IMR-90 (cell line): ENCODE results near the gene S1PR4. TPM values are rescaled to one million over a fixed set of nuclear protein-coding genes. Genes with fewer than 3 reads are reported as not detected.

Source experiments
- ATAC-seq: fragments of 200-7000 bp; cut with Tn5 transposase; 2 replicates; pipeline ENCODE4 v1.9.1; 2020; ENCODE audit warnings: low read depth, mild to moderate bottlenecking, moderate library complexity
- BruUV-seq: library from RNA; stranded (reverse); fragments of 400-500 nt; replicated peaks from 2 replicates; lab custom pipeline; 2021; lab: Mats Ljungman, UMichigan
- CTCF ChIA-PET: fragments of 300-600 bp; formaldehyde crosslinking; extraction: SDS; loops from one replicate; lab custom pipeline; 2021; ENCODE audit warnings: antibody characterized with exemption; lab: Yijun Ruan, JAX
- POLR2A ChIA-PET: fragments of 300-600 bp; sonication (Branson Sonifier 250); formaldehyde crosslinking; loops from one replicate; lab custom pipeline; 2022; ENCODE audit warnings: antibody characterized with exemption; ENCODE audit not compliant: unreplicated experiment; lab: Charles Lee
- DNase-seq: peaks from one replicate; pipeline ENCODE4 v3.0.0; 2013
- H2AFZ ChIP-seq: replicated peaks from 2 replicates; pipeline ENCODE3; 2013; ENCODE audit warnings: low read length, mild to moderate bottlenecking; ENCODE audit not compliant: poor library complexity
- H2AK5ac ChIP-seq: 2 replicates; pipeline ENCODE4 v1.6.1; 2013; ENCODE audit warnings: low read depth, low read length, inconsistent platforms
- H2AK9ac ChIP-seq: replicated peaks from 2 replicates; pipeline ENCODE3; 2013; ENCODE audit warnings: mild to moderate bottlenecking, low read depth, low read length, moderate library complexity; ENCODE audit not compliant: poor library complexity
- H2BK120ac ChIP-seq: 2 replicates; pipeline ENCODE4 v1.6.1; 2013; ENCODE audit warnings: low read depth, low read length, inconsistent platforms
- H2BK15ac ChIP-seq: 3 replicates; pipeline ENCODE4 v1.6.1; 2013; ENCODE audit warnings: low read depth, low read length, inconsistent platforms
- H2BK20ac ChIP-seq: 2 replicates; pipeline ENCODE4 v1.6.1; 2013; ENCODE audit warnings: low read depth, mild to moderate bottlenecking, inconsistent platforms, low read length, moderate library complexity
- H2BK5ac ChIP-seq: 2 replicates; pipeline ENCODE4 v1.6.1; 2013; ENCODE audit warnings: mild to moderate bottlenecking, low read depth, low read length, inconsistent platforms; ENCODE audit not compliant: poor library complexity, severe bottlenecking
- H3K14ac ChIP-seq: replicated peaks from 2 replicates; pipeline ENCODE4 v1.6.1; 2013; ENCODE audit warnings: low read depth, low read length, inconsistent platforms
- H3K18ac ChIP-seq: 2 replicates; pipeline ENCODE4 v1.6.1; 2013; ENCODE audit warnings: low read depth, low read length, control low read depth
- H3K23ac ChIP-seq: 2 replicates; pipeline ENCODE4 v1.6.1; 2013; ENCODE audit warnings: low read depth, low read length, inconsistent platforms
- H3K27ac ChIP-seq: 2 replicates; pipeline ENCODE4 v1.5.1; 2013; ENCODE audit warnings: mild to moderate bottlenecking, control low read depth, low read length; ENCODE audit not compliant: insufficient read depth
- H3K27me3 ChIP-seq: 2 replicates; pipeline ENCODE4 v1.6.1; 2013; ENCODE audit warnings: low read length; ENCODE audit not compliant: control insufficient read depth, insufficient read depth
- H3K36me3 ChIP-seq: 2 replicates; pipeline ENCODE4 v1.6.1; 2013; ENCODE audit warnings: low read length, mixed read lengths; ENCODE audit not compliant: control insufficient read depth, insufficient read depth
- H3K4ac ChIP-seq: 2 replicates; pipeline ENCODE4 v1.6.1; 2013; ENCODE audit warnings: low read depth, low read length, inconsistent platforms
- H3K4me1 ChIP-seq: 2 replicates; pipeline ENCODE4 v1.6.1; 2013; ENCODE audit warnings: low read length, mixed read lengths; ENCODE audit not compliant: control insufficient read depth, insufficient read depth
- H3K4me2 ChIP-seq: 2 replicates; pipeline ENCODE4 v1.6.1; 2013; ENCODE audit warnings: low read depth, mild to moderate bottlenecking, control low read depth, low read length, moderate library complexity
- H3K4me3 ChIP-seq: 2 replicates; pipeline ENCODE4 v1.5.1; 2013; ENCODE audit warnings: low read depth, mild to moderate bottlenecking, control low read depth, low read length, moderate library complexity; ENCODE audit not compliant: insufficient read depth
- H3K56ac ChIP-seq: 2 replicates; pipeline ENCODE4 v1.6.1; 2013; ENCODE audit warnings: low read length, inconsistent platforms; ENCODE audit not compliant: insufficient read depth; ENCODE audit errors: extremely low read depth
- H3K79me1 ChIP-seq, 2 experiments: 2 replicates each; pipeline ENCODE4 v1.6.1; 2013; ENCODE audit warnings: low read length in 2 of 2, inconsistent platforms in 1 of 2, low read depth in 1 of 2
- H3K9ac ChIP-seq: 2 replicates; pipeline ENCODE4 v1.6.1; 2013; ENCODE audit warnings: low read depth, low read length, control low read depth
- H3K9me1 ChIP-seq: 2 replicates; pipeline ENCODE4 v1.6.1; 2013; ENCODE audit warnings: low read length, inconsistent platforms; ENCODE audit not compliant: insufficient read depth
- H3K9me3 ChIP-seq: 2 replicates; pipeline ENCODE4 v1.6.1; 2013; ENCODE audit warnings: low read length; ENCODE audit not compliant: control insufficient read depth, insufficient read depth
- H4K20me1 ChIP-seq: 2 replicates; pipeline ENCODE4 v1.6.1; 2013; ENCODE audit warnings: low read length, inconsistent platforms; ENCODE audit not compliant: insufficient read depth
- H4K5ac ChIP-seq: 2 replicates; pipeline ENCODE4 v1.6.1; 2013; ENCODE audit warnings: mild to moderate bottlenecking, low read depth, low read length, control low read depth
- H4K8ac ChIP-seq, 2 experiments: 2 replicates each; pipeline ENCODE4 v1.6.1; 2013; ENCODE audit warnings: low read depth in 2 of 2, low read length in 2 of 2, control low read depth in 1 of 2, inconsistent platforms in 1 of 2
- H4K91ac ChIP-seq: 2 replicates; pipeline ENCODE4 v1.6.1; 2013; ENCODE audit warnings: low read depth, low read length, inconsistent platforms; ENCODE audit not compliant: insufficient read depth
- BHLHE40 ChIP-seq: fragments of 150-350 bp; IDR thresholded peaks from 2 replicates; pipeline ENCODE4 v1.6.1; 2016; ENCODE audit warnings: mild to moderate bottlenecking, low read depth, low read length
- CEBPB ChIP-seq: IDR thresholded peaks from 2 replicates; pipeline ENCODE4 v1.6.1; 2012; ENCODE audit warnings: low read depth, low read length, improper control_type of control experiment
- CHD1 ChIP-seq: IDR thresholded peaks from 2 replicates; pipeline ENCODE4 v1.6.1; 2012; ENCODE audit warnings: low read depth, low read length, improper control_type of control experiment
- ELK1 ChIP-seq: fragments of 150-350 bp; IDR thresholded peaks from 2 replicates; pipeline ENCODE4 v1.6.1; 2016; ENCODE audit warnings: low read depth, mild to moderate bottlenecking, low read length, moderate library complexity, borderline replicate concordance
- MAFK ChIP-seq: IDR thresholded peaks from 2 replicates; pipeline ENCODE4 v1.6.1; 2012; ENCODE audit warnings: low read depth, low read length, improper control_type of control experiment
- MAZ ChIP-seq: IDR thresholded peaks from 2 replicates; pipeline ENCODE4 v1.6.1; 2012; ENCODE audit warnings: low read depth, mild to moderate bottlenecking, low read length, improper control_type of control experiment, moderate library complexity, borderline replicate concordance
- MXI1 ChIP-seq: IDR thresholded peaks from 2 replicates; pipeline ENCODE4 v1.6.1; 2012; ENCODE audit warnings: low read depth, mild to moderate bottlenecking, low read length, moderate library complexity, borderline replicate concordance
- NFE2L2 ChIP-seq: fragments of 150-350 bp; IDR thresholded peaks from 2 replicates; pipeline ENCODE4 v1.6.1; 2016; ENCODE audit warnings: low read depth, mild to moderate bottlenecking, low read length
- POLR2A ChIP-seq: IDR thresholded peaks from 2 replicates; pipeline ENCODE4 v1.6.1; 2012; ENCODE audit warnings: mild to moderate bottlenecking, low read depth, low read length
- RAD21 ChIP-seq: IDR thresholded peaks from 2 replicates; pipeline ENCODE4 v1.6.1; 2012; ENCODE audit warnings: low read length, improper control_type of control experiment
- RCOR1 ChIP-seq: IDR thresholded peaks from 2 replicates; pipeline ENCODE4 v1.6.1; 2012; ENCODE audit warnings: mild to moderate bottlenecking, low read length, improper control_type of control experiment; ENCODE audit not compliant: insufficient replicate concordance
- USF2 ChIP-seq: fragments of 150-350 bp; IDR thresholded peaks from 2 replicates; pipeline ENCODE4 v1.6.1; 2017; ENCODE audit warnings: mild to moderate bottlenecking, antibody characterized with exemption, low read length, low read depth
- WGBS, 2 experiments: methylation state at CpG; one replicate each; pipeline versions ENCODE4 v1.1.5 to v1.1.7; 2013; ENCODE audit warnings: missing lambda C conversion rate in 2 of 2; ENCODE audit not compliant: insufficient read length in 1 of 2; ENCODE audit errors: extremely low coverage in 2 of 2; 5-methylcytosine and 5-hydroxymethylcytosine counted together
- dilution Hi-C: fragments of 300-500 bp; cut with HindIII; formaldehyde crosslinking; loops from one replicate; pipeline ENCODE4 v1.14.3; 2018; ENCODE audit warnings: low sequenced_read_pairs; ENCODE audit not compliant: unreplicated experiment
- in situ Hi-C: fragments of 300-500 bp; cut with MboI; formaldehyde crosslinking; loops from 3 replicates; pipeline ENCODE4 v1.14.3; 2019; ENCODE audit warnings: low sequenced_read_pairs, inconsistent platforms, mixed read lengths
- intact Hi-C: fragments of 100-400 bp; cut with micrococcal nuclease; formaldehyde crosslinking; loops from 2 replicates; pipeline ENCODE4 v1.10.0; 2022
- polyA plus RNA-seq, 3 experiments: library from polyadenylated mRNA; depleted of rRNA; stranded (reverse); fragments of >200 nt; gene quantifications; 2 replicates each; pipeline ENCODE4 v1.2.3, GENCODE V29; 2012; ENCODE audit warnings: low replicate concordance in 1 of 3
- total RNA-seq: library from RNA; depleted of rRNA; stranded (reverse); fragments of >200 nt; gene quantifications from 2 replicates; pipeline ENCODE4 v1.2.3, GENCODE V29; 2012

The S1PR4 gene
- total and polyA plus RNA-seq, 2 of the 4 experiments (the other 2 are of a cell fraction): not detected

GRCh38 chr19:3204646-3205275 lies 26.2 kb downstream of the S1PR4 start:
- Histone ChIP-seq H4K20me1 (no peaks in the 10 kb centered on the region), H4K5ac (no peak overlapping the region), H2AK9ac (peak overlapping the region; percentile 37), H3K23ac (no peak overlapping the region), H4K91ac (no peak overlapping the region), H2BK120ac (no peak overlapping the region), H2AFZ (no peak overlapping the region), H3K4me2 (no peak overlapping the region), H3K14ac (no peak overlapping the region), H3K9me3 (no peaks in the 10 kb centered on the region), H2AK5ac (no peak overlapping the region), H3K27me3 (no peaks in the 10 kb centered on the region), H2BK20ac (no peak overlapping the region), H3K79me1 (no peaks in the 10 kb centered on the region; a peak in 1 of 4 replicates), H2BK5ac (no peak overlapping the region), H3K27ac (no peak overlapping the region), H4K8ac (no peak overlapping the region), H3K9ac (no peak overlapping the region), H3K9me1 (no peaks in the 10 kb centered on the region), H3K4me3 (no peak overlapping the region), H3K4me1 (no peaks in the 10 kb centered on the region), H3K56ac (no peak overlapping the region), H3K18ac (no peak overlapping the region), H3K36me3 (peaks cover 36% of the 10 kb centered on the region), H2BK15ac (no peak overlapping the region), H3K4ac (no peak overlapping the region)
- DNase-seq (no peak), ATAC-seq (no peak)
- TF ChIP-seq POLR2A: no peak
- no peak for TF ChIP-seq MXI1
- no peak for TF ChIP-seq CHD1
- no peak for TF ChIP-seq CEBPB
- no peak for TF ChIP-seq RCOR1
- TF ChIP-seq RAD21: no peak
- TF ChIP-seq USF2: no peak
- no peak for TF ChIP-seq BHLHE40
- no peak for TF ChIP-seq NFE2L2
- no peak for TF ChIP-seq MAZ
- TF ChIP-seq MAFK: no peak
- TF ChIP-seq ELK1: no peak
- in situ Hi-C loops: no loop called here
- CTCF ChIA-PET: no interaction called here
- intact Hi-C loops: no loop called here
- dilution Hi-C loops: no loop called here
- WGBS, 2 experiments: 95% methylated on average over 28 of the region's 35 CpGs; no CpG with 5 or more reads in 1 of the 2 experiments
- BruUV-seq: no TSS peak
- POLR2A ChIA-PET: no interaction called here
